H1 (cell line): Measurements from ENCODE around the gene COL4A2. TPM values are rescaled to one million over a fixed set of nuclear protein-coding genes. Genes with fewer than 3 reads are reported as not detected.

Experiments used
- CTCF ChIA-PET: fragments of 300-600 bp; sonication (Branson Sonifier 250); formaldehyde crosslinking; loops from one replicate; lab custom pipeline; 2021; ENCODE audit not compliant: partially characterized antibody; lab: Charles Lee
- POLR2A ChIA-PET: fragments of 300-600 bp; sonication (Branson Sonifier 250); formaldehyde crosslinking; loops from one replicate; lab custom pipeline; 2021; ENCODE audit warnings: inconsistent platforms; ENCODE audit not compliant: partially characterized antibody; lab: Charles Lee
- DNase-seq, 2 experiments: peaks; one replicate each; pipeline versions ENCODE4 v3.0.0 to v3.0.0-alpha.2; 2010 to 2022; ENCODE audit warnings: low spot score in 2 of 2, low read depth in 1 of 2, mixed read lengths in 1 of 2
- FAIRE-seq: peaks from 2 replicates; lab custom pipeline; 2011; peaks lifted over from hg19 to GRCh38; lab: Jason Lieb, UNC
- H2AFZ ChIP-seq: 2 replicates; pipeline ENCODE4 v1.8.1; 2012; ENCODE audit warnings: low read length, inconsistent platforms
- H2AK5ac ChIP-seq: 2 replicates; pipeline ENCODE4 v1.6.1; 2013; ENCODE audit warnings: low read depth, low read length
- H2BK120ac ChIP-seq: replicated peaks from 2 replicates; pipeline ENCODE3; 2013; ENCODE audit warnings: low read depth, low read length, inconsistent platforms
- H2BK12ac ChIP-seq: 2 replicates; pipeline ENCODE4 v1.6.1; 2013; ENCODE audit warnings: low read depth, low read length
- H2BK15ac ChIP-seq: 2 replicates; pipeline ENCODE4 v1.6.1; 2013; ENCODE audit warnings: low read length
- H2BK20ac ChIP-seq: 2 replicates; pipeline ENCODE4 v1.6.1; 2013; ENCODE audit warnings: low read length
- H2BK5ac ChIP-seq: 2 replicates; pipeline ENCODE4 v1.6.1; 2013; ENCODE audit warnings: low read depth, low read length
- H3K14ac ChIP-seq: 2 replicates; pipeline ENCODE4 v1.6.1; 2013; ENCODE audit warnings: inconsistent platforms; ENCODE audit not compliant: insufficient read length
- H3K18ac ChIP-seq: 2 replicates; pipeline ENCODE4 v1.6.1; 2013; ENCODE audit warnings: low read length; ENCODE audit errors: extremely low read depth
- H3K23ac ChIP-seq: 2 replicates; pipeline ENCODE4 v1.6.1; 2013; ENCODE audit warnings: inconsistent platforms; ENCODE audit not compliant: insufficient read length
- H3K23me2 ChIP-seq: 2 replicates; pipeline ENCODE4 v1.6.1; 2013; ENCODE audit warnings: low read depth, low read length
- H3K27ac ChIP-seq: 2 replicates; pipeline ENCODE4 v1.6.1; 2011; ENCODE audit warnings: low read depth, low read length, inconsistent platforms
- H3K27me3 ChIP-seq, 4 experiments: replicated peaks in 1 of 4; 1 replicate in 1 of 4; 2 replicates in 3 of 4; pipeline versions ENCODE4 v1.6.1 to v1.8.1; 2011 to 2013; ENCODE audit warnings: low read length in 3 of 4, mild to moderate bottlenecking in 3 of 4, inconsistent platforms in 2 of 4, mixed read lengths in 2 of 4, moderate library complexity in 1 of 4; ENCODE audit not compliant: control insufficient read depth in 3 of 4, insufficient read depth in 3 of 4; ENCODE audit errors: extremely low read depth in 1 of 4
- H3K36me3 ChIP-seq, 4 experiments: 2 replicates each; pipeline versions ENCODE4 v1.6.1 to v1.8.1; 2011 to 2013; ENCODE audit warnings: mild to moderate bottlenecking in 4 of 4, low read length in 3 of 4, moderate library complexity in 2 of 4, control low read depth in 1 of 4, inconsistent platforms in 1 of 4; ENCODE audit not compliant: insufficient read depth in 4 of 4, control insufficient read depth in 2 of 4
- H3K4ac ChIP-seq: replicated peaks from 2 replicates; pipeline ENCODE3; 2013; ENCODE audit warnings: low read length, low read depth, mixed read lengths, inconsistent platforms; ENCODE audit not compliant: insufficient read length
- H3K4me1 ChIP-seq, 4 experiments: replicated peaks in 1 of 4; 1 replicate in 1 of 4; 2 replicates in 3 of 4; pipeline versions ENCODE4 v1.6.1 to v1.8.1; 2011 to 2013; ENCODE audit warnings: low read length in 3 of 4, inconsistent platforms in 2 of 4, mixed read lengths in 1 of 4; ENCODE audit not compliant: insufficient read depth in 4 of 4, control insufficient read depth in 3 of 4
- H3K4me2 ChIP-seq, 2 experiments: 2 replicates each; pipeline versions ENCODE4 v1.6.1 to v1.8.1; 2011 to 2013; ENCODE audit warnings: low read depth in 2 of 2, low read length in 2 of 2, control low read depth in 1 of 2, inconsistent platforms in 1 of 2, mild to moderate bottlenecking in 1 of 2; ENCODE audit not compliant: insufficient read depth in 1 of 2
- H3K4me3 ChIP-seq, 4 experiments: fragments of 200-600, 300-600 bp in 1 of 4; sonication (generic), shearing (Covaris generic), sonication (Bioruptor Twin) in 1 of 4; 2 replicates each; pipeline versions ENCODE4 v1.5.1 to v1.8.1; 2011 to 2016; ENCODE audit warnings: low read length in 4 of 4, low read depth in 3 of 4, control low read depth in 2 of 4, inconsistent platforms in 2 of 4, mild to moderate bottlenecking in 2 of 4, mixed read lengths in 1 of 4, moderate library complexity in 1 of 4; ENCODE audit not compliant: insufficient read depth in 2 of 4; ENCODE audit errors: extremely low read depth in 1 of 4
- H3K56ac ChIP-seq: replicated peaks from 2 replicates; pipeline ENCODE3; 2013; ENCODE audit warnings: low read depth, mild to moderate bottlenecking, mixed read lengths, low read length, inconsistent platforms; ENCODE audit not compliant: insufficient read length
- H3K79me1 ChIP-seq: 2 replicates; pipeline ENCODE4 v1.6.1; 2013; ENCODE audit warnings: low read depth, low read length, control low read depth
- H3K79me2 ChIP-seq, 2 experiments: 2 replicates each; pipeline versions ENCODE4 v1.6.1 to v1.8.1; 2012 to 2013; ENCODE audit warnings: low read length in 2 of 2, mild to moderate bottlenecking in 2 of 2, inconsistent platforms in 1 of 2; ENCODE audit not compliant: insufficient read depth in 2 of 2, control insufficient read depth in 1 of 2
- H3K9ac ChIP-seq, 4 experiments: replicated peaks in 1 of 4; 1 replicate in 1 of 4; 2 replicates in 3 of 4; pipeline versions ENCODE4 v1.6.1 to v1.8.1; 2011 to 2013; ENCODE audit warnings: low read depth in 3 of 4, low read length in 3 of 4, control low read depth in 2 of 4, mild to moderate bottlenecking in 2 of 4, moderate library complexity in 2 of 4, inconsistent platforms in 1 of 4; ENCODE audit errors: extremely low read depth in 1 of 4
- H3K9me3 ChIP-seq, 2 experiments: 2 replicates each; pipeline versions ENCODE4 v1.6.1 to v1.8.1; 2012 to 2013; ENCODE audit warnings: mild to moderate bottlenecking in 2 of 2, moderate library complexity in 2 of 2, control low read depth in 1 of 2, inconsistent platforms in 1 of 2, low read depth in 1 of 2, low read length in 1 of 2, mixed read lengths in 1 of 2; ENCODE audit not compliant: insufficient read depth in 2 of 2
- H4K20me1 ChIP-seq, 2 experiments: replicated peaks in 1 of 2; 2 replicates each; pipeline versions ENCODE3 to v1.8.1; 2011 to 2013; ENCODE audit warnings: inconsistent platforms in 2 of 2, low read length in 2 of 2, mild to moderate bottlenecking in 1 of 2; ENCODE audit not compliant: insufficient read depth in 2 of 2, control insufficient read depth in 1 of 2
- H4K5ac ChIP-seq: 2 replicates; pipeline ENCODE4 v1.6.1; 2013; ENCODE audit warnings: low read length, low read depth, mixed read lengths, inconsistent platforms; ENCODE audit not compliant: insufficient read length
- H4K8ac ChIP-seq: 2 replicates; pipeline ENCODE4 v1.8.0; 2013; ENCODE audit warnings: mild to moderate bottlenecking, moderate library complexity, low read length, inconsistent platforms; ENCODE audit not compliant: insufficient read depth; ENCODE audit errors: extremely low read depth
- H4K91ac ChIP-seq: replicated peaks from 2 replicates; pipeline ENCODE3; 2013; ENCODE audit warnings: low read length, mixed read lengths, inconsistent platforms; ENCODE audit not compliant: insufficient read length
- ATF2 ChIP-seq: IDR thresholded peaks from 2 replicates; pipeline ENCODE4 v1.6.1; 2012; ENCODE audit warnings: low read length, inconsistent platforms
- BRCA1 ChIP-seq: IDR thresholded peaks from 2 replicates; pipeline ENCODE4 v1.6.1; 2012; ENCODE audit warnings: low read depth, low read length, improper control_type of control experiment
- EZH2 ChIP-seq: fragments of 200-600 bp; sonication (generic); IDR thresholded peaks from 2 replicates; pipeline ENCODE4 v1.7.1; 2012; ENCODE audit warnings: low read depth, mild to moderate bottlenecking, moderate library complexity, low read length, inconsistent platforms; ENCODE audit not compliant: severe bottlenecking
- GTF2F1 ChIP-seq: IDR thresholded peaks from 2 replicates; pipeline ENCODE4 v1.6.1; 2012; ENCODE audit warnings: low read depth, low read length, improper control_type of control experiment, borderline replicate concordance
- JUN ChIP-seq: IDR thresholded peaks from 2 replicates; pipeline ENCODE4 v1.6.1; 2011; ENCODE audit warnings: low read depth, mild to moderate bottlenecking, improper control_type of control experiment, low read length
- KDM4A ChIP-seq: IDR thresholded peaks from one replicate; pipeline ENCODE4 v1.7.1; 2012; ENCODE audit warnings: low read depth, mild to moderate bottlenecking, moderate library complexity, low read length, inconsistent platforms; ENCODE audit not compliant: severe bottlenecking
- NANOG ChIP-seq: IDR thresholded peaks from 2 replicates; pipeline ENCODE4 v1.6.1; 2011; ENCODE audit warnings: low read length, low read depth, mild to moderate bottlenecking, inconsistent platforms; ENCODE audit not compliant: insufficient read depth, poor library complexity, severe bottlenecking
- RAD21 ChIP-seq, 2 experiments: IDR thresholded peaks in 1 of 2; conservative IDR thresholded peaks in 1 of 2; 2 replicates each; pipeline ENCODE4 v1.6.1; 2011; ENCODE audit warnings: low read depth in 2 of 2, low read length in 2 of 2, improper control_type of control experiment in 1 of 2, inconsistent platforms in 1 of 2, mild to moderate bottlenecking in 1 of 2, moderate library complexity in 1 of 2
- RXRA ChIP-seq: IDR thresholded peaks from 2 replicates; pipeline ENCODE4 v1.6.1; 2011; ENCODE audit warnings: low read depth, mild to moderate bottlenecking, low read length, moderate library complexity; ENCODE audit not compliant: insufficient read depth
- SRF ChIP-seq: IDR thresholded peaks from 2 replicates; pipeline ENCODE4 v1.6.1; 2011; ENCODE audit warnings: mild to moderate bottlenecking, low read depth, low read length, moderate library complexity
- TBP ChIP-seq: IDR thresholded peaks from 2 replicates; pipeline ENCODE4 v1.6.1; 2011; ENCODE audit warnings: low read depth, low read length, improper control_type of control experiment
- WGBS, 2 experiments: shearing (Covaris generic) in 1 of 2; methylation state at CpG; one replicate each; pipeline versions ENCODE4 v1.1.6 to v1.1.7; 2013 to 2015; ENCODE audit warnings: low lambda C conversion rate in 2 of 2, mixed read lengths in 2 of 2, inconsistent platforms in 1 of 2, low coverage in 1 of 2, missing lambda C conversion rate in 1 of 2; ENCODE audit not compliant: insufficient replicate concordance in 2 of 2, insufficient coverage in 1 of 2, insufficient read length in 1 of 2; ENCODE audit errors: extremely low coverage in 1 of 2, missing lambda C conversion rate in 1 of 2; 5-methylcytosine and 5-hydroxymethylcytosine counted together
- polyA plus RNA-seq, 7 experiments: library from polyadenylated mRNA; depleted of rRNA in 3 of 7; stranded (reverse) in 5 of 7; unstranded in 2 of 7; fragments of >200 nt in 5 of 7; fragments of 200-250 nt in 2 of 7; gene quantifications; 1 replicate in 5 of 7; 2 replicates in 1 of 7; 4 replicates in 1 of 7; pipeline versions ENCODE4 v1.2.1 to v1.2.3, GENCODE V29; 2011 to 2013; ENCODE audit warnings: missing spikeins in 2 of 7, mixed read lengths in 2 of 7
- total RNA-seq: library from RNA; stranded (reverse); fragmentation: NEBNext Ultra II Directional; extraction: Animal tissue kit (Norgen Biotek cat#: 25700); gene quantifications from 2 replicates; pipeline ENCODE4 v1.2.1, GENCODE V29; 2021

Gene COL4A2
- total and polyA plus RNA-seq, 2 of the 8 experiments (the other 6 are each of a cell fraction or from before 2014, with no cell fraction given): 80.4 to 87.3 TPM

GRCh38 chr13:110304256-110304655 lies 2.8 kb upstream of the COL4A2 start:
- CTCF ChIA-PET: interaction anchor here (1.0 to 2.1 kb wide), 3 partner anchors 20 to 59 kb away, joined by 3 to 7 read pairs (median 4); no protein-coding TSS in a partner anchor
- peaks cover 0 to 16% of the 10 kb centered on the region in 2 experiments; a peak in 2 of 4 replicates for H3K79me2 ChIP-seq
- no peak for TF ChIP-seq GTF2F1
- TF ChIP-seq KDM4A: no peak
- no peak for TF ChIP-seq BRCA1
- TF ChIP-seq NANOG: no peak
- no peak for TF ChIP-seq ATF2
- TF ChIP-seq RAD21 (IDR thresholded peaks at IDR 0.05 in 1 of 2, conservative IDR thresholded peaks at IDR 0.05 in 1 of 2; ENCODE audit: low read depth in 2 of 2, low read length in 2 of 2): no peak
- no peak for TF ChIP-seq JUN
- no peak for TF ChIP-seq RXRA
- no peak for TF ChIP-seq EZH2
- TF ChIP-seq SRF: no peak
- no peak for TF ChIP-seq TBP

More at GRCh38 chr13:110304256-110304655, 2.8 kb upstream of the COL4A2 start:
- POLR2A ChIA-PET: interaction anchor here (5.3 to 5.5 kb wide), 2 partner anchors 7 to 23 kb away, joined by 34 read pairs; no protein-coding TSS in a partner anchor
- no peak overlapping the region for H2AFZ ChIP-seq
- H2BK5ac ChIP-seq: no peak overlapping the region
- WGBS, 2 experiments: 86% methylated on average over 4 of the region's 4 CpGs; no CpG with 5 or more reads in 1 of the 2 experiments
- H3K14ac ChIP-seq: no peak overlapping the region
- H4K5ac ChIP-seq: no peak overlapping the region
- H3K9ac ChIP-seq: no peak overlapping the region
- peaks cover 4% of the 10 kb centered on the region; the same call in 1 of the 2 replicates for H3K79me1 ChIP-seq
- H2BK15ac ChIP-seq: no peak overlapping the region
- no peak for FAIRE-seq
- H3K4me1 ChIP-seq: peaks cover 7 to 13% (median 12%) of the 10 kb centered on the region in 4 experiments; a peak in 5 of 7 replicates
- H3K4me3 ChIP-seq: no peak overlapping the region
- H4K8ac ChIP-seq: no peak overlapping the region
- H2AK5ac ChIP-seq: no peak overlapping the region
- no peak overlapping the region for H2BK20ac ChIP-seq
- H2BK12ac ChIP-seq: no peak overlapping the region
- H4K20me1 ChIP-seq: peaks cover 0 to 1% of the 10 kb centered on the region in 2 experiments
- H2BK120ac ChIP-seq: no peak overlapping the region
- no peak overlapping the region for H3K27ac ChIP-seq
- peaks cover 15% of the 10 kb centered on the region for H3K23me2 ChIP-seq
- no peak overlapping the region; a peak in 1 of 4 replicates for H3K4me2 ChIP-seq
- DNase-seq: no peak
- H4K91ac ChIP-seq: no peak overlapping the region
- no peak overlapping the region for H3K4ac ChIP-seq
- H3K23ac ChIP-seq: no peak overlapping the region
- H3K9me3 ChIP-seq: no peaks in the 10 kb centered on the region
- H3K36me3 ChIP-seq: no peaks in the 10 kb centered on the region
- no peak overlapping the region for H3K18ac ChIP-seq
- H3K27me3 ChIP-seq: peaks cover 0 to 16% (median 10%) of the 10 kb centered on the region in 4 experiments; a peak in 5 of 7 replicates
- H3K56ac ChIP-seq: no peak overlapping the region
